H1 (cell line): ENCODE results near the gene GSPT1. TPM values are rescaled to one million over a fixed set of nuclear protein-coding genes. Genes with fewer than 3 reads are reported as not detected.

Experiments
- CTCF ChIA-PET: fragments of 300-600 bp; sonication (Branson Sonifier 250); formaldehyde crosslinking; loops from one replicate; lab custom pipeline; 2021; ENCODE audit not compliant: partially characterized antibody; lab: Charles Lee
- POLR2A ChIA-PET: fragments of 300-600 bp; sonication (Branson Sonifier 250); formaldehyde crosslinking; loops from one replicate; lab custom pipeline; 2021; ENCODE audit warnings: inconsistent platforms; ENCODE audit not compliant: partially characterized antibody; lab: Charles Lee
- DNase-seq, 2 experiments: peaks; one replicate each; pipeline versions ENCODE4 v3.0.0 to v3.0.0-alpha.2; 2010 to 2022; ENCODE audit warnings: low spot score in 2 of 2, low read depth in 1 of 2, mixed read lengths in 1 of 2
- FAIRE-seq: peaks from 2 replicates; lab custom pipeline; 2011; peaks lifted over from hg19 to GRCh38; lab: Jason Lieb, UNC
- H2AFZ ChIP-seq: 2 replicates; pipeline ENCODE4 v1.8.1; 2012; ENCODE audit warnings: low read length, inconsistent platforms
- H2AK5ac ChIP-seq: 2 replicates; pipeline ENCODE4 v1.6.1; 2013; ENCODE audit warnings: low read depth, low read length
- H2BK120ac ChIP-seq: replicated peaks from 2 replicates; pipeline ENCODE3; 2013; ENCODE audit warnings: low read depth, low read length, inconsistent platforms
- H2BK12ac ChIP-seq: 2 replicates; pipeline ENCODE4 v1.6.1; 2013; ENCODE audit warnings: low read depth, low read length
- H2BK15ac ChIP-seq: 2 replicates; pipeline ENCODE4 v1.6.1; 2013; ENCODE audit warnings: low read length
- H2BK20ac ChIP-seq: 2 replicates; pipeline ENCODE4 v1.6.1; 2013; ENCODE audit warnings: low read length
- H2BK5ac ChIP-seq: 2 replicates; pipeline ENCODE4 v1.6.1; 2013; ENCODE audit warnings: low read depth, low read length
- H3K14ac ChIP-seq: 2 replicates; pipeline ENCODE4 v1.6.1; 2013; ENCODE audit warnings: inconsistent platforms; ENCODE audit not compliant: insufficient read length
- H3K18ac ChIP-seq: 2 replicates; pipeline ENCODE4 v1.6.1; 2013; ENCODE audit warnings: low read length; ENCODE audit errors: extremely low read depth
- H3K23ac ChIP-seq: 2 replicates; pipeline ENCODE4 v1.6.1; 2013; ENCODE audit warnings: inconsistent platforms; ENCODE audit not compliant: insufficient read length
- H3K23me2 ChIP-seq: 2 replicates; pipeline ENCODE4 v1.6.1; 2013; ENCODE audit warnings: low read depth, low read length
- H3K27ac ChIP-seq: 2 replicates; pipeline ENCODE4 v1.6.1; 2011; ENCODE audit warnings: low read depth, low read length, inconsistent platforms
- H3K27me3 ChIP-seq, 4 experiments: replicated peaks in 1 of 4; 1 replicate in 1 of 4; 2 replicates in 3 of 4; pipeline versions ENCODE4 v1.6.1 to v1.8.1; 2011 to 2013; ENCODE audit warnings: low read length in 3 of 4, mild to moderate bottlenecking in 3 of 4, inconsistent platforms in 2 of 4, mixed read lengths in 2 of 4, moderate library complexity in 1 of 4; ENCODE audit not compliant: control insufficient read depth in 3 of 4, insufficient read depth in 3 of 4; ENCODE audit errors: extremely low read depth in 1 of 4
- H3K36me3 ChIP-seq, 4 experiments: 2 replicates each; pipeline versions ENCODE4 v1.6.1 to v1.8.1; 2011 to 2013; ENCODE audit warnings: mild to moderate bottlenecking in 4 of 4, low read length in 3 of 4, moderate library complexity in 2 of 4, control low read depth in 1 of 4, inconsistent platforms in 1 of 4; ENCODE audit not compliant: insufficient read depth in 4 of 4, control insufficient read depth in 2 of 4
- H3K4ac ChIP-seq: replicated peaks from 2 replicates; pipeline ENCODE3; 2013; ENCODE audit warnings: low read length, low read depth, mixed read lengths, inconsistent platforms; ENCODE audit not compliant: insufficient read length
- H3K4me1 ChIP-seq, 4 experiments: replicated peaks in 1 of 4; 1 replicate in 1 of 4; 2 replicates in 3 of 4; pipeline versions ENCODE4 v1.6.1 to v1.8.1; 2011 to 2013; ENCODE audit warnings: low read length in 3 of 4, inconsistent platforms in 2 of 4, mixed read lengths in 1 of 4; ENCODE audit not compliant: insufficient read depth in 4 of 4, control insufficient read depth in 3 of 4
- H3K4me2 ChIP-seq, 2 experiments: 2 replicates each; pipeline versions ENCODE4 v1.6.1 to v1.8.1; 2011 to 2013; ENCODE audit warnings: low read depth in 2 of 2, low read length in 2 of 2, control low read depth in 1 of 2, inconsistent platforms in 1 of 2, mild to moderate bottlenecking in 1 of 2; ENCODE audit not compliant: insufficient read depth in 1 of 2
- H3K4me3 ChIP-seq, 4 experiments: fragments of 200-600, 300-600 bp in 1 of 4; sonication (generic), shearing (Covaris generic), sonication (Bioruptor Twin) in 1 of 4; 2 replicates each; pipeline versions ENCODE4 v1.5.1 to v1.8.1; 2011 to 2016; ENCODE audit warnings: low read length in 4 of 4, low read depth in 3 of 4, control low read depth in 2 of 4, inconsistent platforms in 2 of 4, mild to moderate bottlenecking in 2 of 4, mixed read lengths in 1 of 4, moderate library complexity in 1 of 4; ENCODE audit not compliant: insufficient read depth in 2 of 4; ENCODE audit errors: extremely low read depth in 1 of 4
- H3K56ac ChIP-seq: replicated peaks from 2 replicates; pipeline ENCODE3; 2013; ENCODE audit warnings: low read depth, mild to moderate bottlenecking, mixed read lengths, low read length, inconsistent platforms; ENCODE audit not compliant: insufficient read length
- H3K79me1 ChIP-seq: 2 replicates; pipeline ENCODE4 v1.6.1; 2013; ENCODE audit warnings: low read depth, low read length, control low read depth
- H3K79me2 ChIP-seq, 2 experiments: 2 replicates each; pipeline versions ENCODE4 v1.6.1 to v1.8.1; 2012 to 2013; ENCODE audit warnings: low read length in 2 of 2, mild to moderate bottlenecking in 2 of 2, inconsistent platforms in 1 of 2; ENCODE audit not compliant: insufficient read depth in 2 of 2, control insufficient read depth in 1 of 2
- H3K9ac ChIP-seq, 4 experiments: replicated peaks in 1 of 4; 1 replicate in 1 of 4; 2 replicates in 3 of 4; pipeline versions ENCODE4 v1.6.1 to v1.8.1; 2011 to 2013; ENCODE audit warnings: low read depth in 3 of 4, low read length in 3 of 4, control low read depth in 2 of 4, mild to moderate bottlenecking in 2 of 4, moderate library complexity in 2 of 4, inconsistent platforms in 1 of 4; ENCODE audit errors: extremely low read depth in 1 of 4
- H3K9me3 ChIP-seq, 2 experiments: 2 replicates each; pipeline versions ENCODE4 v1.6.1 to v1.8.1; 2012 to 2013; ENCODE audit warnings: mild to moderate bottlenecking in 2 of 2, moderate library complexity in 2 of 2, control low read depth in 1 of 2, inconsistent platforms in 1 of 2, low read depth in 1 of 2, low read length in 1 of 2, mixed read lengths in 1 of 2; ENCODE audit not compliant: insufficient read depth in 2 of 2
- H4K20me1 ChIP-seq, 2 experiments: replicated peaks in 1 of 2; 2 replicates each; pipeline versions ENCODE3 to v1.8.1; 2011 to 2013; ENCODE audit warnings: inconsistent platforms in 2 of 2, low read length in 2 of 2, mild to moderate bottlenecking in 1 of 2; ENCODE audit not compliant: insufficient read depth in 2 of 2, control insufficient read depth in 1 of 2
- H4K5ac ChIP-seq: 2 replicates; pipeline ENCODE4 v1.6.1; 2013; ENCODE audit warnings: low read length, low read depth, mixed read lengths, inconsistent platforms; ENCODE audit not compliant: insufficient read length
- H4K8ac ChIP-seq: 2 replicates; pipeline ENCODE4 v1.8.0; 2013; ENCODE audit warnings: mild to moderate bottlenecking, moderate library complexity, low read length, inconsistent platforms; ENCODE audit not compliant: insufficient read depth; ENCODE audit errors: extremely low read depth
- H4K91ac ChIP-seq: replicated peaks from 2 replicates; pipeline ENCODE3; 2013; ENCODE audit warnings: low read length, mixed read lengths, inconsistent platforms; ENCODE audit not compliant: insufficient read length
- ATF2 ChIP-seq: IDR thresholded peaks from 2 replicates; pipeline ENCODE4 v1.6.1; 2012; ENCODE audit warnings: low read length, inconsistent platforms
- ATF3 ChIP-seq: IDR thresholded peaks from 2 replicates; pipeline ENCODE4 v1.6.1; 2011; ENCODE audit warnings: low read depth, mild to moderate bottlenecking, low read length; ENCODE audit not compliant: insufficient read depth
- HDAC2 ChIP-seq, 2 experiments: fragments of 300-600 bp in 1 of 2; sonication (generic) in 1 of 2; IDR thresholded peaks; 2 replicates each; pipeline ENCODE4 v1.6.1; 2011 to 2012; ENCODE audit warnings: low read depth in 2 of 2, low read length in 2 of 2, mild to moderate bottlenecking in 2 of 2, moderate library complexity in 2 of 2, borderline replicate concordance in 1 of 2, inconsistent platforms in 1 of 2
- HDAC6 ChIP-seq: IDR thresholded peaks from one replicate; pipeline ENCODE4 v1.7.1; 2012; ENCODE audit warnings: low read depth, mild to moderate bottlenecking, inconsistent platforms, low read length, moderate library complexity
- JUN ChIP-seq: IDR thresholded peaks from 2 replicates; pipeline ENCODE4 v1.6.1; 2011; ENCODE audit warnings: low read depth, mild to moderate bottlenecking, improper control_type of control experiment, low read length
- MAX ChIP-seq: IDR thresholded peaks from 2 replicates; pipeline ENCODE4 v1.6.1; 2012; ENCODE audit warnings: inconsistent platforms
- NRF1 ChIP-seq: IDR thresholded peaks from 2 replicates; pipeline ENCODE4 v1.6.1; 2011; ENCODE audit warnings: mild to moderate bottlenecking, low read depth, low read length, improper control_type of control experiment
- RAD21 ChIP-seq, 2 experiments: IDR thresholded peaks in 1 of 2; conservative IDR thresholded peaks in 1 of 2; 2 replicates each; pipeline ENCODE4 v1.6.1; 2011; ENCODE audit warnings: low read depth in 2 of 2, low read length in 2 of 2, improper control_type of control experiment in 1 of 2, inconsistent platforms in 1 of 2, mild to moderate bottlenecking in 1 of 2, moderate library complexity in 1 of 2
- TAF7 ChIP-seq: optimal IDR thresholded peaks from 2 replicates; pipeline ENCODE3; 2011; ENCODE audit warnings: low read depth, mild to moderate bottlenecking, inconsistent platforms, low read length, moderate library complexity, borderline replicate concordance
- TEAD4 ChIP-seq: IDR thresholded peaks from 2 replicates; pipeline ENCODE4 v1.6.1; 2012; ENCODE audit warnings: low read depth, low read length, inconsistent platforms, mixed read lengths
- WGBS, 2 experiments: shearing (Covaris generic) in 1 of 2; methylation state at CpG; one replicate each; pipeline versions ENCODE4 v1.1.6 to v1.1.7; 2013 to 2015; ENCODE audit warnings: low lambda C conversion rate in 2 of 2, mixed read lengths in 2 of 2, inconsistent platforms in 1 of 2, low coverage in 1 of 2, missing lambda C conversion rate in 1 of 2; ENCODE audit not compliant: insufficient replicate concordance in 2 of 2, insufficient coverage in 1 of 2, insufficient read length in 1 of 2; ENCODE audit errors: extremely low coverage in 1 of 2, missing lambda C conversion rate in 1 of 2; 5-methylcytosine and 5-hydroxymethylcytosine counted together
- polyA plus RNA-seq, 7 experiments: library from polyadenylated mRNA; depleted of rRNA in 3 of 7; stranded (reverse) in 5 of 7; unstranded in 2 of 7; fragments of >200 nt in 5 of 7; fragments of 200-250 nt in 2 of 7; gene quantifications; 1 replicate in 5 of 7; 2 replicates in 1 of 7; 4 replicates in 1 of 7; pipeline versions ENCODE4 v1.2.1 to v1.2.3, GENCODE V29; 2011 to 2013; ENCODE audit warnings: missing spikeins in 2 of 7, mixed read lengths in 2 of 7
- total RNA-seq: library from RNA; stranded (reverse); fragmentation: NEBNext Ultra II Directional; extraction: Animal tissue kit (Norgen Biotek cat#: 25700); gene quantifications from 2 replicates; pipeline ENCODE4 v1.2.1, GENCODE V29; 2021

Gene GSPT1
- total and polyA plus RNA-seq, 2 of the 8 experiments (the other 6 are each of a cell fraction or from before 2014, with no cell fraction given): 51.0 to 204 TPM

- Histone ChIP-seq H3K56ac (no peak overlapping the region), H3K79me1 (no peaks in the 10 kb centered on the region), H2BK20ac (no peak overlapping the region), H2BK12ac (no peak overlapping the region), H3K79me2 (no peaks in the 10 kb centered on the region), H3K36me3 (no peaks in the 10 kb centered on the region), H4K8ac (no peak overlapping the region), H3K4me1 (peaks cover 0 to 4% (median 0%) of the 10 kb centered on the region in 4 experiments; a peak in 2 of 7 replicates), H3K14ac (no peak overlapping the region), H3K23ac (no peak overlapping the region), H3K4ac (no peak overlapping the region), H2AK5ac (no peak overlapping the region), H3K9me3 (no peaks in the 10 kb centered on the region), H4K20me1 (no peaks in the 10 kb centered on the region), H3K27me3 (no peaks in the 10 kb centered on the region), H4K91ac (no peak overlapping the region), H3K4me3 (no peak overlapping the region), H2AFZ (no peak overlapping the region), H3K18ac (no peak overlapping the region), H2BK5ac (no peak overlapping the region), H2BK15ac (no peak overlapping the region), H3K9ac (no peak overlapping the region), H4K5ac (no peak overlapping the region), H3K4me2 (no peak overlapping the region), H3K23me2 (peaks cover 1% of the 10 kb centered on the region; the same call in 1 of the 2 replicates), H3K27ac (no peak overlapping the region), H2BK120ac (no peak overlapping the region)
- CTCF ChIA-PET: no interaction called here
- POLR2A ChIA-PET: no interaction called here
- 93% methylated on average over 5 of the region's 5 CpGs; no CpG with 5 or more reads in 1 of the 2 experiments for WGBS, 2 experiments
- DNase-seq: no peak
- FAIRE-seq: no peak
- no peak for TF ChIP-seq HDAC2 (IDR thresholded peaks at IDR 0.05; ENCODE audit: borderline replicate concordance in 1 of 2, low read depth in 2 of 2, low read length in 2 of 2)
- no peak for TF ChIP-seq TEAD4
- no peak for TF ChIP-seq ATF2
- no peak for TF ChIP-seq ATF3
- TF ChIP-seq JUN: no peak
- TF ChIP-seq RAD21 (IDR thresholded peaks at IDR 0.05 in 1 of 2, conservative IDR thresholded peaks at IDR 0.05 in 1 of 2; ENCODE audit: low read depth in 2 of 2, low read length in 2 of 2): no peak
- no peak for TF ChIP-seq NRF1
- no peak for TF ChIP-seq TAF7
- TF ChIP-seq MAX: no peak
- no peak for TF ChIP-seq HDAC6
These were observed 34.6 kb upstream of the GSPT1 start for GRCh38 chr16:11950388-11950787.
